Endothelial cell of hepatic sinusoid (primary cell): ENCODE results near the gene STK32A.

Source experiments
- in situ Hi-C: cut with HindIII; loops from 2 replicates; pipeline ENCODE4 v1.10.0; 2017; ENCODE audit warnings: low sequenced_read_pairs

The STK32A gene

GRCh38 chr5:147248561-147248960, 13.7 kb downstream of the STK32A start:
- in situ Hi-C loops, result no loop called here

DNA sequence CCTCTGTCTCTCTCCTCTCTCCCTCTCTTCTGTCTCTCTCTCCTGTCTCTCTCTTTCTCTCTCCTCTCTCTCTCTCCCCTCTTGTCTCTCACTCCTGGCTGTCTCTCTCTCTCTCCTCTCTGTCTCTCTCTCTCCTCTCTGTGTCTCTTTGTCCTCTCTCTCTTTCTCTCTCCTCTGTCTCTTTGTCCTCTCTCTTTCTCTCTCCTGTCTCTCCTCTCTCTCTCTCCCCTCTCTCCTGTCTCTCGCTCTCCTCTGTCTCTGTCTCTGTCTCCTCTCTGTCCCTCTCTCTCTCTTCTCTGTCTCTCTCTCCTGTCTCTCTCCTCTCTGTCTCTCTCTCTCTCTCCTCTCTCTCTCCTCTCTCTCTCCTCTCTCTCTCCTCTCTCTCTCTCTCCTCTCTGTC, 25.0 kb downstream of the STK32A start:
- in situ Hi-C loops, result no loop called here

GRCh38 chr5:147267082-147267832, 32.4 kb downstream of the STK32A start:
- in situ Hi-C loops, result no loop called here

DNA sequence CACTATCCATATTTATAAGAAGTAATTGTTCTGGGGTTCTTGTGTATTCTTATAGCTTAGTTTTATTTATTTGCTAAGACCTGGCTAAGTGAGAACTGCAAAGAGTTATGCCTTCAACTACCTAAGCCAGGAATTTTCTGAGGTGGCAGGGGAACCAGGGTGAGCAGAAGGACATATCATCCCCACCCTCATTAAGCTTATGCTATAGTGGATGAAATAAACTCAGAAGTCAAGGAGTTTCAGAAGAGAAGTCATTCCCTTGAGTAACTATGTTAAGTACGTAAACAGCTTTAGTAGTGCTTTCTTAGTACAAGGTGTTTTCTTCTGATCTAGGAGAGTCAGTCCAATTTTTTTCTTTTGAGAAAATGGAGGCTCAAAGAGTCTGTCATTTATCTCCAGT, 41.7 kb downstream of the STK32A start:
- in situ Hi-C loops, result no loop called here

DNA sequence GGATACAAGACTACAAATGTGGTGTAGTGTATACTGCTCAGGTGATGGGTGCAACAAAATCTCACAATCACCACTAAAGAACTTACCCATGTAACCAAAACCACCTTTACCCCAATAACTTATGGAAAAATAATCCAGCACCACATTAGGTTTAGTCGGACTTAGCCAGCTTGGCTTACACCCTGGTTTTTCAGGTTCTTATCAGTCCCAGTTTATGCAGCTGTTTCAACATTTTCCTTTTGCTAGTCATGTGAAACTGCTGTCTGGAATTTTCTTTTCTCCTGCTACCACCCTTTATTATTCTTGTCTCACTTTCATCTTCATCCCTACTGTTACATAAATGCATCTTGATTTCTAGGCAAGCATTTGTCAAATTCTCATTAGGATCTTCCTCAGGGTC, 51.5 kb downstream of the STK32A start:
- in situ Hi-C loops, result no loop called here

GRCh38 chr5:147287110-147287509, 52.3 kb downstream of the STK32A start:
- in situ Hi-C loops, result no loop called here

- in situ Hi-C loops, result no loop called here
These were observed 55.4 kb downstream of the STK32A start for GRCh38 chr5:147290261-147290660.

- in situ Hi-C loops, result no loop called here
These were observed 68.4 kb downstream of the STK32A start for GRCh38 chr5:147303251-147303650.

DNA sequence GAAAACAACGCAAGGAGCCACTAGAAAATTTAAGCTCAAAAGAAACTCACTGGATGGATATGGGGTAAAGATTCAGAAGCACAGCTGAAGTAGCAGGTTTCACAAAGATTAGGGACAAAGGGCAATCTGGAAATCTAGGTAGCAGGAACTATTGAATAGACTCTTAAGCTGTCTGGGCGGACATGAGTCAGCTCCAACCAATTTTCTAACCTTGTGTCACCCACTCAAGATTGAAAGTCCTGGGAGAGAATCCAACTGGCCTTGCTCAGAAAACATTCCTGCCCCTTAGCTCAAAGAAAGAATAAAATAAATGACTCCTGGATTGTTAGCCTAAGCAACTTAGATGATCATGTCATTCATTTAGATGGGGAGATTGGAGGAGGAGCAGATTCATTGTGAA, 69.2 kb downstream of the STK32A start:
- in situ Hi-C loops, result no loop called here

GRCh38 chr5:147305147-147305546, 70.3 kb downstream of the STK32A start:
- in situ Hi-C loops, result no loop called here

DNA sequence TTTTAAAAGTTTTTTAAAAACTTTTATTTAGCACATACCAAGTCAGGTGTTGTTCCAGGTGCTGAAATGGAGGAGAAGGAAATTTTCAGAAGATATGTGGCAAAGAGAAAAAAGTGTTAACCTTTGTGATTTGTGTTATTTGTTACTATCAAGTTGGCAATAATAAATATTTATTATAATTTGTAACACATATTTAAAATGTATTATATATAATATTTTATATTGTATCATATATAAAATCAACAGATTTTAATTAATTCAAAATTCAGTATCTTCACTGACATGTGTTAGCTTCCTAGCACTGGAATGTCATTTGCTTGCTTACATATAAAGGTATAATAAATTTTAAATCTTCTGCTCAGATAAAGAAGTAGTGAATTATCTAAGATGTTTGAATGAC, 71.5 kb downstream of the STK32A start:
- in situ Hi-C loops, result no loop called here

GRCh38 chr5:147307170-147307569, 72.3 kb downstream of the STK32A start:
- in situ Hi-C loops, result no loop called here

DNA sequence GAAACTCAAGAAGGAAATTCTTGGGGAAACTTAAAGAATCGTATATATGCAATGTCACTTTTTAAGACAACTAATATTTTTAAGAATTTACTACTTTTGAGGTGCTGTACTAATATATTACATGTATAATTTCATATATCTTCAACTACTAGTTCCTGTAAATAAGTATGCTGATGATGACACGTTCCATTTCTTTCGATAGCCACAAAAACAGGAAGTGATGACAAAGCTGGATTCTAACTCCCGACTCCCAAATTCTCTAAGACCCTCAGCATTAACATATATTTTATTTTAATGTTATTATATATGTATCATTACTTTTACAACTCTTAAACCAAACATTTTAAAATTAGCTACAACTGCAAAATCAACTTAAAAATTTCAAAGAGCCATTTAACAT, 74.8 kb downstream of the STK32A start:
- in situ Hi-C loops, result no loop called here

GRCh38 chr5:147310059-147310704, 75.4 kb downstream of the STK32A start:
- in situ Hi-C loops, result no loop called here

- in situ Hi-C loops, result no loop called here
These were observed 83.3 kb downstream of the STK32A start for GRCh38 chr5:147317978-147318684.

DNA sequence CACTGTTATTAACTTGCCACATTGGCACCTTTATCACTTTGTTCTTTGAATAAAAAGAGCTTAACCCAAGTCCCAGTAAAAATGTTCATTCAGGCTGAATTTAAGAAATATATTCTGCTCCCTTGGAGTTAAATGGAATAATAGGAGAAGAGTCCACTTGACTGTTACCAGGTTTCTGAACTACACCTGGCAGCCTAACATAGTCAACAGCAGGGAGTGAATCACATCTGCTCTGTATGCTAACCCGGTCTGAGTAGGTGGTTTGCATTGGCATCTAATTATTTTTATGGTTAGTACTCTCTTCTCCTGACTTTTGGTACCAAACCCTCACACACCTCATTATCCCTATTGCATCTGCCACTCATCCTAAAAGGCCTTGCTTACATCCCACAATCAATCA, 86.7 kb downstream of the STK32A start:
- in situ Hi-C loops, result no loop called here

DNA sequence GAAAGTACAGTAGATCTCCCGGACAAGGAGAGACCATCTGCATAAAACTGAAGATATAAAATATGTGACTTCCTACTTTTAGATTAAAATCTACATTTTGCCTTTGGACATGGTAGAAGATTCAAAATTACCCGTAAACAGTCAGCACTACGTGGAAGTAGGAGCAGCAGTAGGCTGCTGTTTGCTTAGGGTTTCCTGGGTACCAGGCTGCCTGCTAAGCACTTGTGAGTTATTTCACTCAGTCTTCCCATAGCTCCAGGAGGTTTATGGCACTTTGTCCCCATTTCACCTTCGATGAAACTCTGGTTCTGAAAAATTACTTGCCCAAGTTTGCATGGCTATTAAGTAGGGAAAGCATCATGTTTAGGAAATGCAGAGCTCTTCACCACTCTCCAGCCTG, 92.6 kb downstream of the STK32A start:
- in situ Hi-C loops, result no loop called here

GRCh38 chr5:147327905-147328304, 93.1 kb downstream of the STK32A start:
- in situ Hi-C loops, result no loop called here

DNA sequence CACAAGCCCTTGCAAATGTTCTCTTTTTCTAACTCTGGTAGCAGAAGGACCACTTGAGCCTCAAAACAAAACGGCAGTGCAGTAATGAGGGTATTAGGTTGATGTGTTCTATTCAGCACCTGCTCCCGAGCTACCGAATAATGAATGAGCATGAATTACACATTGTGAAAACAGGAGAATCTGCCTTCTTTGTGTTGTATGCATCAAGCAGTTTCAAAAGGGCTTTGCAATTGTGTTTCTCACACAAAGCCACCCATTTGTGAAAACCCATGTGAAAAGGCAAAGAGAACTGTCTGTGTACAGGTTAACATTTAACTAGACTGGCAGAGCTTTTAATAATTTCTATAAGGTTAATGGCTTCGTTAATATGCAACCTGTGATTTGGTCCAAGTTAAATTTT, 97.8 kb downstream of the STK32A start:
- in situ Hi-C loops, result no loop called here

- in situ Hi-C loops, result no loop called here
These were observed 102.0 kb downstream of the STK32A start for GRCh38 chr5:147336876-147337275.

- in situ Hi-C loops, result no loop called here
These were observed 104.5 kb downstream of the STK32A start for GRCh38 chr5:147339313-147339712.

DNA sequence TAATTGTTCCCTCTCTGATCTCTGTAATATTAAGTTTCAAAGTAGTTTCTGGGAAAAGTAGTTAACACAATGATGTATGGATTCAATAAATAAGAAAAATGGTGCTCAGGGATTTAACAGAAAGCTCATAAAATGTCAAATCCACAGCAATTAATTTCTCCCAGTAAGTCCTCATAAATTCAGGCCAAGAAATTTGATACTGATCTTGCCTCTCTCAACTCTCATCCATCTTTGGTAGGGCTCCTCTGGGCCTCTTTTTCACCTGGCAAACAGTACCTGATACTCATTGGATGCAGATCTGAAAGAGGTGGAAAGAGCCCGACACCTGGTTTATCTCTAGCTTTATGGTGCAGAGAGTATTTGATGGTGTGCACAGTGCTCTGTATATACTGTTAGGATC, 106.1 kb downstream of the STK32A start:
- in situ Hi-C loops, result loop anchor here (5.0 kb wide), 1 partner anchor 104 kb away; the partner anchor contains the start of gene STK32A
